IMR-90 (cell line): ENCODE results near the gene PAM. TPM values are rescaled to one million over a fixed set of nuclear protein-coding genes. Genes with fewer than 3 reads are reported as not detected.

ENCODE experiments used
- ATAC-seq: fragments of 200-7000 bp; cut with Tn5 transposase; 2 replicates; pipeline ENCODE4 v1.9.1; 2020; ENCODE audit warnings: low read depth, mild to moderate bottlenecking, moderate library complexity
- BruUV-seq: library from RNA; stranded (reverse); fragments of 400-500 nt; replicated peaks from 2 replicates; lab custom pipeline; 2021; lab: Mats Ljungman, UMichigan
- CTCF ChIA-PET: fragments of 300-600 bp; formaldehyde crosslinking; extraction: SDS; loops from one replicate; lab custom pipeline; 2021; ENCODE audit warnings: antibody characterized with exemption; lab: Yijun Ruan, JAX
- POLR2A ChIA-PET: fragments of 300-600 bp; sonication (Branson Sonifier 250); formaldehyde crosslinking; loops from one replicate; lab custom pipeline; 2022; ENCODE audit warnings: antibody characterized with exemption; ENCODE audit not compliant: unreplicated experiment; lab: Charles Lee
- DNase-seq: peaks from one replicate; pipeline ENCODE4 v3.0.0; 2013
- H2AFZ ChIP-seq: replicated peaks from 2 replicates; pipeline ENCODE3; 2013; ENCODE audit warnings: low read length, mild to moderate bottlenecking; ENCODE audit not compliant: poor library complexity
- H2AK5ac ChIP-seq: 2 replicates; pipeline ENCODE4 v1.6.1; 2013; ENCODE audit warnings: low read depth, low read length, inconsistent platforms
- H2AK9ac ChIP-seq: replicated peaks from 2 replicates; pipeline ENCODE3; 2013; ENCODE audit warnings: mild to moderate bottlenecking, low read depth, low read length, moderate library complexity; ENCODE audit not compliant: poor library complexity
- H2BK120ac ChIP-seq: 2 replicates; pipeline ENCODE4 v1.6.1; 2013; ENCODE audit warnings: low read depth, low read length, inconsistent platforms
- H2BK15ac ChIP-seq: 3 replicates; pipeline ENCODE4 v1.6.1; 2013; ENCODE audit warnings: low read depth, low read length, inconsistent platforms
- H2BK20ac ChIP-seq: 2 replicates; pipeline ENCODE4 v1.6.1; 2013; ENCODE audit warnings: low read depth, mild to moderate bottlenecking, inconsistent platforms, low read length, moderate library complexity
- H2BK5ac ChIP-seq: 2 replicates; pipeline ENCODE4 v1.6.1; 2013; ENCODE audit warnings: mild to moderate bottlenecking, low read depth, low read length, inconsistent platforms; ENCODE audit not compliant: poor library complexity, severe bottlenecking
- H3K14ac ChIP-seq: replicated peaks from 2 replicates; pipeline ENCODE4 v1.6.1; 2013; ENCODE audit warnings: low read depth, low read length, inconsistent platforms
- H3K18ac ChIP-seq: 2 replicates; pipeline ENCODE4 v1.6.1; 2013; ENCODE audit warnings: low read depth, low read length, control low read depth
- H3K23ac ChIP-seq: 2 replicates; pipeline ENCODE4 v1.6.1; 2013; ENCODE audit warnings: low read depth, low read length, inconsistent platforms
- H3K27ac ChIP-seq: 2 replicates; pipeline ENCODE4 v1.5.1; 2013; ENCODE audit warnings: mild to moderate bottlenecking, control low read depth, low read length; ENCODE audit not compliant: insufficient read depth
- H3K27me3 ChIP-seq: 2 replicates; pipeline ENCODE4 v1.6.1; 2013; ENCODE audit warnings: low read length; ENCODE audit not compliant: control insufficient read depth, insufficient read depth
- H3K36me3 ChIP-seq: 2 replicates; pipeline ENCODE4 v1.6.1; 2013; ENCODE audit warnings: low read length, mixed read lengths; ENCODE audit not compliant: control insufficient read depth, insufficient read depth
- H3K4ac ChIP-seq: 2 replicates; pipeline ENCODE4 v1.6.1; 2013; ENCODE audit warnings: low read depth, low read length, inconsistent platforms
- H3K4me1 ChIP-seq: 2 replicates; pipeline ENCODE4 v1.6.1; 2013; ENCODE audit warnings: low read length, mixed read lengths; ENCODE audit not compliant: control insufficient read depth, insufficient read depth
- H3K4me2 ChIP-seq: 2 replicates; pipeline ENCODE4 v1.6.1; 2013; ENCODE audit warnings: low read depth, mild to moderate bottlenecking, control low read depth, low read length, moderate library complexity
- H3K4me3 ChIP-seq: 2 replicates; pipeline ENCODE4 v1.5.1; 2013; ENCODE audit warnings: low read depth, mild to moderate bottlenecking, control low read depth, low read length, moderate library complexity; ENCODE audit not compliant: insufficient read depth
- H3K56ac ChIP-seq: 2 replicates; pipeline ENCODE4 v1.6.1; 2013; ENCODE audit warnings: low read length, inconsistent platforms; ENCODE audit not compliant: insufficient read depth; ENCODE audit errors: extremely low read depth
- H3K79me1 ChIP-seq, 2 experiments: 2 replicates each; pipeline ENCODE4 v1.6.1; 2013; ENCODE audit warnings: low read length in 2 of 2, inconsistent platforms in 1 of 2, low read depth in 1 of 2
- H3K9ac ChIP-seq: 2 replicates; pipeline ENCODE4 v1.6.1; 2013; ENCODE audit warnings: low read depth, low read length, control low read depth
- H3K9me1 ChIP-seq: 2 replicates; pipeline ENCODE4 v1.6.1; 2013; ENCODE audit warnings: low read length, inconsistent platforms; ENCODE audit not compliant: insufficient read depth
- H3K9me3 ChIP-seq: 2 replicates; pipeline ENCODE4 v1.6.1; 2013; ENCODE audit warnings: low read length; ENCODE audit not compliant: control insufficient read depth, insufficient read depth
- H4K20me1 ChIP-seq: 2 replicates; pipeline ENCODE4 v1.6.1; 2013; ENCODE audit warnings: low read length, inconsistent platforms; ENCODE audit not compliant: insufficient read depth
- H4K5ac ChIP-seq: 2 replicates; pipeline ENCODE4 v1.6.1; 2013; ENCODE audit warnings: mild to moderate bottlenecking, low read depth, low read length, control low read depth
- H4K8ac ChIP-seq, 2 experiments: 2 replicates each; pipeline ENCODE4 v1.6.1; 2013; ENCODE audit warnings: low read depth in 2 of 2, low read length in 2 of 2, control low read depth in 1 of 2, inconsistent platforms in 1 of 2
- H4K91ac ChIP-seq: 2 replicates; pipeline ENCODE4 v1.6.1; 2013; ENCODE audit warnings: low read depth, low read length, inconsistent platforms; ENCODE audit not compliant: insufficient read depth
- CEBPB ChIP-seq: IDR thresholded peaks from 2 replicates; pipeline ENCODE4 v1.6.1; 2012; ENCODE audit warnings: low read depth, low read length, improper control_type of control experiment
- CTCF ChIP-seq: conservative IDR thresholded peaks from 2 replicates; pipeline ENCODE4 v1.5.1; 2012; ENCODE audit warnings: mild to moderate bottlenecking, low read depth, low read length, improper control_type of control experiment
- MAZ ChIP-seq: IDR thresholded peaks from 2 replicates; pipeline ENCODE4 v1.6.1; 2012; ENCODE audit warnings: low read depth, mild to moderate bottlenecking, low read length, improper control_type of control experiment, moderate library complexity, borderline replicate concordance
- MXI1 ChIP-seq: IDR thresholded peaks from 2 replicates; pipeline ENCODE4 v1.6.1; 2012; ENCODE audit warnings: low read depth, mild to moderate bottlenecking, low read length, moderate library complexity, borderline replicate concordance
- NFE2L2 ChIP-seq: fragments of 150-350 bp; IDR thresholded peaks from 2 replicates; pipeline ENCODE4 v1.6.1; 2016; ENCODE audit warnings: low read depth, mild to moderate bottlenecking, low read length
- RFX5 ChIP-seq: IDR thresholded peaks from 2 replicates; pipeline ENCODE4 v1.8.0; 2012; ENCODE audit warnings: low read depth, mild to moderate bottlenecking, low read length, moderate library complexity
- SMC3 ChIP-seq: fragments of 150-350 bp; IDR thresholded peaks from 2 replicates; pipeline ENCODE4 v1.6.1; 2016; ENCODE audit warnings: low read depth, mild to moderate bottlenecking, antibody characterized with exemption, low read length, moderate library complexity
- dilution Hi-C: fragments of 300-500 bp; cut with HindIII; formaldehyde crosslinking; loops from one replicate; pipeline ENCODE4 v1.14.3; 2018; ENCODE audit warnings: low sequenced_read_pairs; ENCODE audit not compliant: unreplicated experiment
- in situ Hi-C: fragments of 300-500 bp; cut with MboI; formaldehyde crosslinking; loops from 3 replicates; pipeline ENCODE4 v1.14.3; 2019; ENCODE audit warnings: low sequenced_read_pairs, inconsistent platforms, mixed read lengths
- intact Hi-C: fragments of 100-400 bp; cut with micrococcal nuclease; formaldehyde crosslinking; loops from 2 replicates; pipeline ENCODE4 v1.10.0; 2022
- polyA plus RNA-seq, 3 experiments: library from polyadenylated mRNA; depleted of rRNA; stranded (reverse); fragments of >200 nt; gene quantifications; 2 replicates each; pipeline ENCODE4 v1.2.3, GENCODE V29; 2012; ENCODE audit warnings: low replicate concordance in 1 of 3
- total RNA-seq: library from RNA; depleted of rRNA; stranded (reverse); fragments of >200 nt; gene quantifications from 2 replicates; pipeline ENCODE4 v1.2.3, GENCODE V29; 2012

PAM gene
- total and polyA plus RNA-seq, 2 of the 4 experiments (the other 2 are of a cell fraction) = 115 to 179 TPM

GRCh38 chr5:102895234-102895633 lies 140.1 kb downstream of the PAM start:
- Histone ChIP-seq H4K91ac (no peak overlapping the region), H2AK5ac (no peak overlapping the region), H4K5ac (no peak overlapping the region), H3K9ac (no peak overlapping the region), H2BK15ac (no peak overlapping the region), H3K27me3 (no peaks in the 10 kb centered on the region), H4K20me1 (no peaks in the 10 kb centered on the region; the same call in 1 of the 2 replicates), H2BK5ac (no peak overlapping the region), H2AK9ac (no peak overlapping the region), H3K4ac (no peak overlapping the region), H2BK20ac (no peak overlapping the region), H3K23ac (no peak overlapping the region), H2AFZ (no peak overlapping the region), H3K9me1 (peaks cover 3% of the 10 kb centered on the region; the same call in 1 of the 2 replicates), H3K9me3 (no peaks in the 10 kb centered on the region), H3K27ac (no peak overlapping the region), H3K4me1 (no peaks in the 10 kb centered on the region), H3K4me3 (no peak overlapping the region), H4K8ac (no peak overlapping the region), H3K56ac (no peak overlapping the region), H2BK120ac (no peak overlapping the region), H3K18ac (no peak overlapping the region), H3K36me3 (peaks cover 2% of the 10 kb centered on the region; the same call in 1 of the 2 replicates), H3K14ac (no peak overlapping the region), H3K79me1 (peaks cover 12 to 25% of the 10 kb centered on the region in 2 experiments; a peak in 3 of 4 replicates), H3K4me2 (no peak overlapping the region)
- in situ Hi-C loops (no loop called here), intact Hi-C loops (no loop called here), dilution Hi-C loops (no loop called here)
- CTCF ChIA-PET = no interaction called here
- ATAC-seq (no peak), DNase-seq (no peak)
- TF ChIP-seq MAZ (no peak), CTCF (no peak), SMC3 (no peak), NFE2L2 (no peak), RFX5 (no peak), CEBPB (no peak), MXI1 (no peak)
- POLR2A ChIA-PET = no interaction called here
- BruUV-seq = no TSS peak
